Natural killer cell treated with Interleukin-12 subunit alpha and Interleukin-12 subunit beta and Interleukin-15 and Interleukin-18, amount 100 ng/mL, for 72 hours (primary cell): ENCODE data around the gene FPR3. TPM values are rescaled to one million over a fixed set of nuclear protein-coding genes. Genes with fewer than 3 reads are reported as not detected.
"Not testable (repeated sequence)": the region's sequence is repeated elsewhere in the genome, so short reads cannot be mapped to it uniquely, and the experiment has no call there.

Source experiments
- ATAC-seq, 2 donors: fragments of 150-1000 bp; cut with Tn5 transposase in 1 of 2; sonication (Bioruptor Pico), chemical (Tn5 transposase) in 1 of 2; 2 replicates each; pipeline ENCODE4 v1.10.0; 2021
- DNase-seq: peaks from one replicate; pipeline ENCODE4 v3.0.0; 2022; ENCODE audit warnings: low spot score
- H3K27ac Mint-ChIP-seq, 2 donors: 1 replicate in 1 of 2; 2 replicates in 1 of 2; pipeline ENCODE4 v1.8.0; 2022; ENCODE audit warnings: mixed read lengths in 2 of 2, mild to moderate bottlenecking in 1 of 2, moderate library complexity in 1 of 2
- H3K27me3 Mint-ChIP-seq, 2 donors: 1 replicate in 1 of 2; 2 replicates in 1 of 2; pipeline ENCODE4 v1.8.0; 2022; ENCODE audit warnings: mixed read lengths in 2 of 2
- H3K36me3 Mint-ChIP-seq: one replicate; pipeline ENCODE4 v1.8.0; 2022; ENCODE audit warnings: mixed read lengths
- H3K4me1 Mint-ChIP-seq, 2 donors: 1 replicate in 1 of 2; 2 replicates in 1 of 2; pipeline ENCODE4 v1.8.0; 2022; ENCODE audit warnings: low read depth in 2 of 2, mixed read lengths in 2 of 2, mild to moderate bottlenecking in 1 of 2
- H3K4me3 Mint-ChIP-seq: one replicate; pipeline ENCODE4 v1.8.0; 2022; ENCODE audit warnings: mixed read lengths
- H3K9me3 Mint-ChIP-seq: 2 replicates; pipeline ENCODE4 v1.8.0; 2022; ENCODE audit warnings: mixed read lengths
- total RNA-seq, 2 donors: library from RNA; stranded (reverse); gene quantifications; one replicate each; pipeline ENCODE4 v1.2.3, GENCODE V29; 2022

The FPR3 gene
- total RNA-seq, 2 donors from 2014 or later = not detected

GRCh38 chr19:51805396-51805795 lies 10.4 kb downstream of the FPR3 start:
- not testable (repeated sequence) for H3K27ac Mint-ChIP-seq, H3K27me3 Mint-ChIP-seq, ATAC-seq, H3K9me3 Mint-ChIP-seq, H3K4me3 Mint-ChIP-seq, H3K36me3 Mint-ChIP-seq, DNase-seq
- peaks cover 7 to 12% of the 10 kb centered on the region in 2 donors for H3K4me1 Mint-ChIP-seq

GRCh38 chr19:51806571-51806970 lies 11.6 kb downstream of the FPR3 start:
- H3K4me1 Mint-ChIP-seq = peaks cover 7 to 12% of the 10 kb centered on the region in 2 donors
- H3K27ac Mint-ChIP-seq = peak overlapping the region in 1 of 2 donors; percentile 75
- H3K9me3 Mint-ChIP-seq, H3K27me3 Mint-ChIP-seq, H3K36me3 Mint-ChIP-seq, ATAC-seq, DNase-seq, H3K4me3 Mint-ChIP-seq: not testable (repeated sequence)

DNA sequence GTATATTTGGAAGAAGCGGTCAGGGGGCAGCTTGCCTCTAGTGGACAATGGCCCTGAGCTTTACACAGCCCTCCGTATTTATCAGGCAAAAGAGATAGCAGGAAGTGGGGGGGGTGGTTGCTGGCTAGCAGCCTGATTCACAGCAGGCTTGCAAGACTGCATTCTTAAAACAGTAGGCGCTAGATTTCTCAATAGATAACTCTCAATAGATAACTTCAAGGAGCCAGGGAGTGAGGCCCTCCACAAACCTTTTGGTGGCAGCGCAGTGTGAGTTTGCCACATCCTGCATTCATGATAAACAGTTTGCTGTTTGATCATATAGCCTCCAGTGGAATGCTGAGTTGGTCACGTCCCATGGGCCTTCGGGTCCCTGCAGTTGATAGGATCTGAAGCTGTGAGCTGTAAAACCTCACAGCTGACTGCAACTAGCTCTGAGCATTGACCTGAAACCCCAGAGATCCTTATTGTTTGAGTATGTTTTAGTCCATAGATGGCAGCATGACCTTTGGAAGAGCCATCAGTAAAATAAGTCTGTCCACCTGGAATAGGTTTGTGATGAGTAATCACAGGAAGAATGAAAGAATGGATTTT lies 12.2 kb downstream of the FPR3 start:
- Mint-ChIP-seq H3K36me3 (no peaks in the 10 kb centered on the region), H3K4me3 (peak overlapping the region; percentile 38), H3K27me3 (no peaks in the 10 kb centered on the region), H3K9me3 (peaks cover 3% of the 10 kb centered on the region), H3K27ac (peak overlapping the region; percentile 60 to 75), H3K4me1 (peaks cover 7 to 12% of the 10 kb centered on the region in 2 donors)
- ATAC-seq (peak; percentile 65 to 70), DNase-seq (no peak)

DNA sequence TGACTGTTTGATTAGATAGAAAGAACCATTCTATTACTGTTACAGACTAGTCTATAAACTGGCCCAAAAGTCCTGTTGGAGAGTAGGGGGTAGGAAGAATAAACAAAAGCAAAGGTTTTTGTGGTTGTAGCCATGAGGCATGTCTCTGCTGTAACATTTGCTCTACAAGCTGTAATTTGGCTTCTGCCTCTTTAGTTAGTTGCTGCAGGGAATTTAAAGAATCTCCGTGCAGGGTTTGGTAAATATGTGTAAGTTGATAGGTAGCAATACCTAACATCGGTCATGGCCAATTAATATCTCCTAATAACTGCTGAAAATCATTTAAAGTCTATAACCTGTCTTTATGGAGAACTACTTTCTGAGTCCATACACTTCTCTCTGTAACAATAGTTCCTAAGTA lies 13.0 kb downstream of the FPR3 start:
- Mint-ChIP-seq H3K9me3 (peaks cover 3% of the 10 kb centered on the region), H3K27me3 (no peaks in the 10 kb centered on the region), H3K4me3 (no peak overlapping the region), H3K27ac (peak overlapping the region; percentile 60 to 75), H3K4me1 (peaks cover 7 to 12% of the 10 kb centered on the region in 2 donors), H3K36me3 (no peaks in the 10 kb centered on the region)
- no peak for DNase-seq
- no peak for ATAC-seq

GRCh38 chr19:51808333-51808986 lies 13.5 kb downstream of the FPR3 start:
- no peaks in the 10 kb centered on the region for H3K36me3 Mint-ChIP-seq
- no peak overlapping the region for H3K4me3 Mint-ChIP-seq
- peaks cover 3% of the 10 kb centered on the region for H3K9me3 Mint-ChIP-seq
- no peaks in the 10 kb centered on the region for H3K27me3 Mint-ChIP-seq
- H3K27ac Mint-ChIP-seq = no peak overlapping the region
- no peak for DNase-seq
- peaks cover 7 to 12% of the 10 kb centered on the region in 2 donors for H3K4me1 Mint-ChIP-seq
- no peak for ATAC-seq

- H3K27me3 Mint-ChIP-seq = no peaks in the 10 kb centered on the region
- no peak overlapping the region for H3K4me3 Mint-ChIP-seq
- H3K27ac Mint-ChIP-seq = no peak overlapping the region
- no peak for ATAC-seq
- DNase-seq = no peak
- H3K9me3 Mint-ChIP-seq = peaks cover 3% of the 10 kb centered on the region
- H3K36me3 Mint-ChIP-seq = peaks cover 5% of the 10 kb centered on the region
- peaks cover 7 to 12% of the 10 kb centered on the region in 2 donors for H3K4me1 Mint-ChIP-seq
These were observed 14.8 kb downstream of the FPR3 start for GRCh38 chr19:51809787-51810186.

DNA sequence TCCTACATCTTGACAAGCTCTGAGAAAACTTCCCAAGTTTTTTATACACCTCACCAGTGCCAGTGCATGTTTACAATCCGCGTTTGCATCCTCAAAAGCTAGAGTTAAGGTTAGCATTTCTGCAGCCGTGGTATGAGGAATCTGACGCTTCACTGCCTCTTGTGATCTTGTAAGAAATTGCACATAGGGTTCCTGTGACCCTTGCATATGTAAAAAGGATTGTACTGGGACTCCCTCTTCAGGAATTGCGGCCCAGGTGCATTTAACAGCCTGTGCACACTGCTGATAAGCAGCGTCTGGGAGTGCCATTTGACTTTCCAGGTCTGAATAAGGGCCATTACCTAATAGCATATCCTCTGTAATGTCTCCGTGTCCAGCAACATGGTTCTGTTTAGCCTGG lies 15.3 kb downstream of the FPR3 start:
- Mint-ChIP-seq H3K36me3 (peaks cover 5% of the 10 kb centered on the region), H3K9me3 (peaks cover 3% of the 10 kb centered on the region), H3K27me3 (no peaks in the 10 kb centered on the region), H3K4me3 (no peak overlapping the region), H3K4me1 (peaks cover 7 to 12% of the 10 kb centered on the region in 2 donors), H3K27ac (no peak overlapping the region)
- ATAC-seq = no peak
- no peak for DNase-seq

DNA sequence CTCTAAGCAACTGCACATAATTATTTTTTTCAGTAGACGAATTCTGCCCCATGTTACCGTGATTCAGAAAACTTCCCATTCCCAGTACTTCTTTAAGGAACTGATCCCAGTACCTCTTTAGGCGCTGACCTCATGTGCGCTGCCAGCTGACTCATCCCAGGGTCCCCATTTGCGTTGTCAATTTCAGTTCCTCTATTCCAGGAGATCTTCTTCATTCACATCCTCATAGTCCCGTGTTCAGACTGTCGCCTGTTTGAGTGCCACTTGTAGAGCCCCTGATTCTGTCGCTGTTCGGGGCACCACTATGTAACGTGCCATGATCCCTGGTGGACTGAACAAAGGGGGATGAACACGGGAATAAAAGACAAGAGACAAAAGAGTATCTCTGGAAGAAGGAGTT lies 16.4 kb downstream of the FPR3 start:
- peaks cover 3% of the 10 kb centered on the region for H3K9me3 Mint-ChIP-seq
- peaks cover 7 to 12% of the 10 kb centered on the region in 2 donors for H3K4me1 Mint-ChIP-seq
- H3K4me3 Mint-ChIP-seq = no peak overlapping the region
- ATAC-seq (no peak), DNase-seq (no peak)
- H3K27ac Mint-ChIP-seq = no peak overlapping the region
- H3K36me3 Mint-ChIP-seq = peaks cover 5% of the 10 kb centered on the region
- H3K27me3 Mint-ChIP-seq = no peaks in the 10 kb centered on the region

DNA sequence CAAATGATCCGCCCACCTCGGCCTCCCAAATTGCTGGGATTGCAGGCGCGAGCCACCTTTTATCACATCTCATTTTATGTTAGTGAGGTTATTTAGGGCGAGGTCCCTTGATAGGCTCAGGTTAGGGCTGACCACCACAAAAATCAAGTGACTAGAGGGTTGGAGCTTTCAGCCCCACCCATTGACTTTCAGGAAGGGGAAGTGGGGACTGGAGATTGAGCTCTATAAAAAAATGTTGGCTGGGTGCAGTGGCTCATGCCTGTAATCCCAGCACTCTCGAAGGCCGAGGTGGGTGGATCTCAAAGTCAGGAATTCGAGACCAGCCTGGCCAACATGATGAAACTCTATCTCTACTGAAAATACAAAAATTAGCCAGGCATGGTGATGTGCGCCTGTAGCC lies 20.1 kb downstream of the FPR3 start:
- ATAC-seq (no peak), DNase-seq (no peak)
- Mint-ChIP-seq H3K27me3 (peaks cover 0 to 7% of the 10 kb centered on the region in 2 donors), H3K4me3 (no peak overlapping the region), H3K4me1 (no peaks in the 10 kb centered on the region), H3K9me3 (peaks cover 3% of the 10 kb centered on the region), H3K27ac (no peak overlapping the region), H3K36me3 (peaks cover 9% of the 10 kb centered on the region)

DNA sequence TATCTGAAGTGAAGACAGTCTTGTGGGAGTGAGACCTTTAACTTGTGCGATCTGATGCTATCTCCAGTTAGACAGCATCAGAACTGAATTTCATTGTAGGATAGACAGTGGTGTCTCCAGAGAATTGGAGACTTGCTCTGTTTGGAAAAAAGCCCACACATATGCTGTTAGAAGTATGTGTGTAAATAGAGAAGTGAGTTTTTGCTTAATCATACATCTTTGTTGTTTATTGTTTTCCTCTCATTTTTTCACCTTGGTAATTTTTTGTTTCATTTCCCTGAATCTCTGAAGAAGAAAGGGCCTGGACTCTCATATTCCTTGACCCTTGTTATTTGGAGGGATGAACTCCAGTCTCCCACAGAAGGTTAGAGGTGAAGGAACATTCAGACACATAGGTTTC lies 21.8 kb downstream of the FPR3 start:
- no peak for ATAC-seq
- peaks cover 9% of the 10 kb centered on the region for H3K36me3 Mint-ChIP-seq
- H3K27me3 Mint-ChIP-seq = peaks cover 0 to 7% of the 10 kb centered on the region in 2 donors
- H3K9me3 Mint-ChIP-seq = peaks cover 4% of the 10 kb centered on the region
- H3K4me3 Mint-ChIP-seq = no peak overlapping the region
- H3K4me1 Mint-ChIP-seq = no peaks in the 10 kb centered on the region
- H3K27ac Mint-ChIP-seq = no peak overlapping the region
- no peak for DNase-seq

GRCh38 chr19:51820011-51820410 lies 25.1 kb downstream of the FPR3 start:
- Mint-ChIP-seq H3K4me1 (no peaks in the 10 kb centered on the region), H3K9me3 (peaks cover 6% of the 10 kb centered on the region)
- no peak for ATAC-seq

DNA sequence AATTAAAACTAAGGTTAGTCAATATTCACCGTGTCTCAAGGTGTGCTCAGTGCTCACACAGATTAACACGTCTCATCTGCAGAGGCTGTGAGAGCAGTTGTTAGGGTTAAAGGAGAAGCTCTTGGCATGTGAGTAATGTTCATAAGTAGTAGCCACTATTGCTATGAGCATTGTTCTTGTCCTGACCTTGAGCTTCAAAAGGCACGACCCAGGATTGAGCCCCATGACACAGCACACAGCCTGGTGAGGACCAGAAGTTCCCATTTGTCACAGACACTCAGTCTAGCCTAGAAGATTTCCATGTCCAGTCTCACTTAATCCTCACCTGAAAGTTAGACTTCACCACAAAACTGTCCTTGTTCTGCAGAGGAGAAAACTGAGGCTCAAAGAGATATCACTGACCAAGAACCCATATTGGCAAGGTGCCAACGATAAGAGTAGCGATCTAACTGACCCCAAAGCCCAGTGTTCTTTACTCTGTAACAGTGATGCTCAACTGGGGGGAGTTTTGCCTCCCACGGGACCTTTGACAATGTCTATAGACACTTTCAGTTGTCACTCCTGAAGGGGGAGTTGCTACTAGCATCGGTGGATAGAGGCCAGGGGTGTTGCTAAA lies 26.0 kb downstream of the FPR3 start:
- ATAC-seq (no peak), DNase-seq (no peak)
- peaks cover 0 to 7% of the 10 kb centered on the region in 2 donors for H3K27me3 Mint-ChIP-seq
- H3K9me3 Mint-ChIP-seq = peaks cover 6% of the 10 kb centered on the region
- peaks cover 12% of the 10 kb centered on the region for H3K36me3 Mint-ChIP-seq
- H3K4me1 Mint-ChIP-seq = no peaks in the 10 kb centered on the region
- H3K4me3 Mint-ChIP-seq = no peak overlapping the region
- H3K27ac Mint-ChIP-seq = no peak overlapping the region

More at GRCh38 chr19:51820011-51820410, 25.1 kb downstream of the FPR3 start:
- Mint-ChIP-seq H3K4me3 (no peak overlapping the region), H3K27ac (no peak overlapping the region), H3K27me3 (peaks cover 0 to 7% of the 10 kb centered on the region in 2 donors), H3K36me3 (peaks cover 12% of the 10 kb centered on the region)
- DNase-seq = no peak

DNA sequence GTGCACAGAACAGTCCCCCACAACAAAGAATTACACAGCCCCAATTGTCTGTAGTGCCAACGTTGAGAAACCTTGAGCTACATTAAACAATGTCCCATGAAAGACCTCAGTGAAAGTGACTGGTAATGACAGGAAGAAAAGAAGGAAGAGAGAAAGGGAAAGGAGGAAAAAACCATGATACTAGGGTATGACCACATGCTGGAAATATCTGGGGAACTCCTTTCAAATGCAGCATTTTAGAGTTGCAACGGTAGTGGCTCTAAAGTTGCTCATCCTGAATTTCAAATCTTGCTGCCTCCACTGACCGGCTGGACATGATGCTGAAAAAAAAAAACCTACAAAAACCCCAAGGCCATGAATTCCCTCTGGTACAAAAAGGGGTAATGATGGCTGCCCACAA lies 26.5 kb downstream of the FPR3 start:
- peaks cover 6% of the 10 kb centered on the region for H3K9me3 Mint-ChIP-seq
- DNase-seq (no peak), ATAC-seq (no peak)
- H3K4me3 Mint-ChIP-seq = no peak overlapping the region
- H3K27ac Mint-ChIP-seq = no peak overlapping the region
- H3K36me3 Mint-ChIP-seq = peaks cover 15% of the 10 kb centered on the region
- peaks cover 0 to 7% of the 10 kb centered on the region in 2 donors for H3K27me3 Mint-ChIP-seq
- H3K4me1 Mint-ChIP-seq = no peaks in the 10 kb centered on the region

- ATAC-seq = no peak
- H3K27me3 Mint-ChIP-seq = peaks cover 0 to 7% of the 10 kb centered on the region in 2 donors
- no peak for DNase-seq
- no peak overlapping the region for H3K4me3 Mint-ChIP-seq
- no peaks in the 10 kb centered on the region for H3K4me1 Mint-ChIP-seq
- H3K36me3 Mint-ChIP-seq = peaks cover 15% of the 10 kb centered on the region
- peaks cover 6% of the 10 kb centered on the region for H3K9me3 Mint-ChIP-seq
- H3K27ac Mint-ChIP-seq = no peak overlapping the region
These were observed 27.0 kb downstream of the FPR3 start for GRCh38 chr19:51821921-51822320.
